ENCODE data around the gene MICAL3.

The MICAL3 gene

DNA sequence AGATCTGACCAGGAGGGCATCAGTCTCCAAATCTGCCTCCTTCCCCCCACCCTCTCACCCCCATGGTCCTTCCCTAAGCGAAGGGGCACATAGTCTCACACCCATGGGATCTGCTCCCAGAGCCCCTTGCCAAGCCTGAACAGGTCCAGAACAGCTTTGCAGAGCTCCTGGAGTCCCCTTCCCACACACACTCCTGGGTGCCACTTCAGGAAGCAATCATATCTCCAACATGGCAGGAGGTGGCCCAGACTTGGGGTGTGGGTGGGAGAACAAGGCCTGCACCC is 63.0 kb downstream of the MICAL3 start:
- Mint-ChIP-seq H3K4me3 (no peak overlapping the region), H3K4me1 (peaks cover 8% of the 10 kb centered on the region), H3K9me3 (no peaks in the 10 kb centered on the region), H3K36me3 (no peaks in the 10 kb centered on the region), H3K27ac (no peak overlapping the region), H3K27me3 (no peaks in the 10 kb centered on the region)

DNA sequence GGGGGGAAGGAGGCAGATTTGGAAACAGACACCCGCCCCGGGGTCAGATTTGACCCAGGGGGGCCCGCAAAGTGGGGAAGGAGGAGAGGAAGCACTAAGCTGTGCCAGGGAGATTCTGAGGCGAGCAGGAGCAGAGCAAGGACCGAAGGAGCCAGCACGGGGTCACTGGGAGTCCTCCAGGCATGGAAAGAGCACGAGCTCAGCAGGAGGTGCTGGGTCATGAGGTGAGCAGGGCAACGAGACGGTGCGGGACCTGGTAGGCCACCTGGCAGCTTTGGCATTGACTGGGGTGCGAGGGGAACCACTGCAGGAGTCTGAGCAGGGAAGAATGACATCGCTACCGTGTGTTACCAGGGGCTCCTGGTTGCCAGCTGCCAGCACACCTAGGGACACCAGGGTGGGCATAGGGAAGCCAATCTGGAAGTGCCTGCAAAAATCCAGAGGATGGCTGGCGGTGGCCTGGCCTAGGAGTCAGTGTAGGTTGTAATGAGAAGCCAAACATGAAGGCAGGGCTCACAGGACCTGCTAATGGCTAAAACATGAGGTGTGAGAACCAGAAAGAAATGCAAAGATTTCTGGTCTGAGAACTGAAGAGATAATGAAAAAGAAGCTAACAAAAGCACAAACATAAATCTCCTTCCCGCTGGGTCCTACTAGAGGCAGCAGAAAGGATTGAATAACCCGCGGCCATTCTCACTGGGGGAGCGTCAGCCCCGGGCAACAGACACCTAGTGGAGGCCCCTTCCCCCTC is 63.5 kb downstream of the MICAL3 start:
- Mint-ChIP-seq H3K36me3 (no peaks in the 10 kb centered on the region), H3K9me3 (no peaks in the 10 kb centered on the region), H3K4me3 (no peak overlapping the region), H3K27me3 (no peaks in the 10 kb centered on the region), H3K4me1 (peaks cover 3% of the 10 kb centered on the region), H3K27ac (no peak overlapping the region)

DNA sequence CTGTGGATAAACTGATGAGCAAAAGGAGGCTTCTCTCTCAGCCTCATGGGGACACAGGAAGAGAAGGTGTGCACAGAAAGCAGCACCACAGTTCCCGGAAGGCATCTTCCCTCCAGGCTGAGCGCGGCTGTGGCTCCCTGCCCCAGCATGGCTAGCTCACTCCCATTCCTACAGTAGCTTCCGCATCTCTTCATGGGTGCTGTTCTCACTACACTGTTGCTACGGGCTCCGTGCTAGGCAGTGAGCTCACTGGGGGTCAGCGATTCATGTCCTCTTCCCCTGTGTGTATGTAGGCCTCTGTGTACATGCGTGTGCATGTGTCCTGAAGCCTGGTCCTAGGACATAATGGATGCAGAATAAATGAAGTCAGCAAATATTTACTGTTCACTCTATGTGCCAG is 64.3 kb downstream of the MICAL3 start:
- Mint-ChIP-seq H3K4me1 (no peaks in the 10 kb centered on the region), H3K27me3 (no peaks in the 10 kb centered on the region), H3K27ac (no peak overlapping the region), H3K36me3 (no peaks in the 10 kb centered on the region), H3K4me3 (no peak overlapping the region), H3K9me3 (no peaks in the 10 kb centered on the region)

DNA sequence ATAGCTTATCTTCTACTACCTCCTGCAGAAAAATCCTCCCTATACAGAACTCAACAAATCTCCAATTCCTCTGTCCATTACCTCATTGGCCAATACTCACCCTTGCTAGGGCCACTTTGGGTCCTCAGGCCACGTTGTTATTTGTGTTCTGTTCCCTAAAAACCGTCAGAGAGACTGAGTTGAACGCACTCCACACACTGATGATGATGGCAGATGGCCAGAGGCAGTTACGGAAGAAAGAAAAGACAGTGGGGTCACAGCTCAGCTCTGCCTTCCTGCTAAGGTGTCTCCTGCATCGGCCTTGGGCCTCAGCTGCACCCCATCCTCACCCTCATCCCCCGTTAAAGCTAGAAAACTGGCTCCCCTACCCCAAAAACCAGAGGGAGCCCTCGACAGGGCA is 66.2 kb downstream of the MICAL3 start:
- H3K9me3 Mint-ChIP-seq, result no peaks in the 10 kb centered on the region
- H3K4me3 Mint-ChIP-seq, result no peak overlapping the region
- H3K36me3 Mint-ChIP-seq, result no peaks in the 10 kb centered on the region
- no peaks in the 10 kb centered on the region for H3K27me3 Mint-ChIP-seq
- H3K4me1 Mint-ChIP-seq, result no peaks in the 10 kb centered on the region
- H3K27ac Mint-ChIP-seq, result no peak overlapping the region

DNA sequence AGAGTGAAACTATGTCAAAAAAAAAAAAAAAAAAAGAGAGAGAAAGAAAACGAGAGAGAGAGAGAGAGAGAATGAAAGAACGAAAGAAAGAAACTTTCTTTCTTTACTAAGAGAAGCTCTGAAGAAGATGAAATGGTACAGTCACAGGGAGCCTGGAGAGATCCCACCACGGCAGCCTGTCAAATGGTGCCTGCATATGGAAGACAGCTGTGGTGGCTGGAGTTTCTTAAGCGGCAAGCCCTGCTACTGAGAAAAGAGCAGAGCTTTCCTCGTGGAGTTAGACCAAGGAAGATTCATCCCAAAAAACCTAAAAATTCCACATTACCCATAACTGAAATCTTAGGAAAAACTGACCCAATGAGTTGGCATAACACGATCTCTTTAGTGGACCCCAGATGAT is 66.7 kb downstream of the MICAL3 start:
- no peak overlapping the region for H3K4me3 Mint-ChIP-seq
- no peaks in the 10 kb centered on the region for H3K27me3 Mint-ChIP-seq
- no peaks in the 10 kb centered on the region for H3K36me3 Mint-ChIP-seq
- H3K4me1 Mint-ChIP-seq, result no peaks in the 10 kb centered on the region
- no peaks in the 10 kb centered on the region for H3K9me3 Mint-ChIP-seq
- no peak overlapping the region for H3K27ac Mint-ChIP-seq

DNA sequence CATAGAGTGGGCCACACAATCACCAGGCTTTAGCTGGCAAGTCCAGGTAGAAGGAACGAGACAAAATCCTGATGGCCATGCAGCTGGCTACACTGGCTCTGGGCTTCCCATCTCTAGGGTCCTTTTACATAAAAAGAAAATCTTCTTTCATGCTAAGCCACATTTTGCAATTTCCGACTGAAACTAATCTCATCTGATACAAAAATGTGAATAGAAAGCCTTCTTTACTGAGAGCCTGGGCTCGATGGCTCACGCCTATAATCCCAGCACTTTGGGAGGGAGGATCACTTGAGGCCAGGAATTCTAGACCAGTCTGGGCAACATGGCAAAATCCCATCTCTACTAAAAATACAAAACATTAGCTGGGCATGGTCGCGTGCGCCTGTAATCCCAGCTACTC is 67.2 kb downstream of the MICAL3 start:
- no peak overlapping the region for H3K27ac Mint-ChIP-seq
- no peaks in the 10 kb centered on the region for H3K36me3 Mint-ChIP-seq
- no peak overlapping the region for H3K4me3 Mint-ChIP-seq
- H3K4me1 Mint-ChIP-seq, result no peaks in the 10 kb centered on the region
- no peaks in the 10 kb centered on the region for H3K9me3 Mint-ChIP-seq
- H3K27me3 Mint-ChIP-seq, result no peaks in the 10 kb centered on the region

DNA sequence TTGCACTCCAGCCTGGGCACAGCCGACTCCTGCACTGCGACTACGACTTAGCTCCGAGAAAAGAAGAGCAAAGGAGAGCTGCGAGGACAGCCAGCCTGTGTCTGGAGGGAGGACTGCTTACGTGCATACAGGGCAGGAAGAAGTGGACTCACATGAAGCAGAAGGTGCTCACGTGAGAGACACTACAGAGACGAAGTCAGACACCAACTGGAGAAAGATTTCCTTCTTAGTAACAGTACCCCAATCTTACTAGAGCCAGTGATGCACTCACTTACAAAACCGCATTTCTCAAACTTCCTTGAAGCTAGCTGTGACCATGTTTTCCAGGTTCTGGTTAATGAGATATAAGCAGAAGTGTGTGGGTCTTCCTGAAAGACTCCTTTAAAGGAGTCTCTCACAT is 67.7 kb downstream of the MICAL3 start:
- Mint-ChIP-seq H3K27ac (no peak overlapping the region), H3K4me1 (no peaks in the 10 kb centered on the region), H3K27me3 (no peaks in the 10 kb centered on the region), H3K36me3 (no peaks in the 10 kb centered on the region), H3K4me3 (no peak overlapping the region), H3K9me3 (no peaks in the 10 kb centered on the region)

DNA sequence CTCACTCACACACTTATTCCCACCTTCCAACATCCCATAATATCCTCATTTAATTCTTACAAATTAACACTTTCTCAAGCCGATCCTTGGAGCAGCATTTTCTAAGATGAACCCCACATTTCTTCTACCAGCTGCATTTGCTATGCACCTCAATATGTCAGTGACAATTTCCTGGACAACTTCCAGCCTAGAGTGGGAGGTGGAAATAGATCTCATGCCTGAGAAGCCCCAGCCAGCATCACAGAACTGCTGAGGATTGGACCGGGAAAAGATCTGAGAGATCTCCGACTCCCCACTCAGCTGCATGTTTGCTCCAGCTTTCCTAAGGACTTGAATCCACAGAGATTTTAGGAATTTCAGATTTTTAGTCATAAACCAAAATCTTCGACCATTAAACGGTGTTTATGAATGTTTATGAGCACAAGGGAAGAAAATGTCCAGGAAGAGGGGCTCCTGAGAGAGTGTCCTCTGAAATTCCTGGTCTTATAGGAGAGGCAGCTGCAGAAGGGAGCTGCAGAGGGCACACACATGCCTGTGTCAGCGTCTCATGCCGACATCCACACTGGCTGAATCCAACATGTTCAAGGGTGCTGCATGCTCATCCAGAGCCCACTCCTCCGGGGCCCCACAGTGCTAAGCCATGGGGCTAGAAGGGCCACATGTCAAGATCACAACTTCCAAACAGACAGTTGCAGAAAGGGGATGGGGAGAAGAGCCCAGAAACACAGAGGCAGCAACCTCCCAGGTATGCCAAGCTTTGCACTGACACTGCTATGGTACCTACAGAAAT is 68.6 kb downstream of the MICAL3 start:
- Mint-ChIP-seq H3K27me3 (no peaks in the 10 kb centered on the region), H3K36me3 (no peaks in the 10 kb centered on the region), H3K4me1 (no peaks in the 10 kb centered on the region), H3K27ac (no peak overlapping the region), H3K4me3 (no peak overlapping the region), H3K9me3 (no peaks in the 10 kb centered on the region)

DNA sequence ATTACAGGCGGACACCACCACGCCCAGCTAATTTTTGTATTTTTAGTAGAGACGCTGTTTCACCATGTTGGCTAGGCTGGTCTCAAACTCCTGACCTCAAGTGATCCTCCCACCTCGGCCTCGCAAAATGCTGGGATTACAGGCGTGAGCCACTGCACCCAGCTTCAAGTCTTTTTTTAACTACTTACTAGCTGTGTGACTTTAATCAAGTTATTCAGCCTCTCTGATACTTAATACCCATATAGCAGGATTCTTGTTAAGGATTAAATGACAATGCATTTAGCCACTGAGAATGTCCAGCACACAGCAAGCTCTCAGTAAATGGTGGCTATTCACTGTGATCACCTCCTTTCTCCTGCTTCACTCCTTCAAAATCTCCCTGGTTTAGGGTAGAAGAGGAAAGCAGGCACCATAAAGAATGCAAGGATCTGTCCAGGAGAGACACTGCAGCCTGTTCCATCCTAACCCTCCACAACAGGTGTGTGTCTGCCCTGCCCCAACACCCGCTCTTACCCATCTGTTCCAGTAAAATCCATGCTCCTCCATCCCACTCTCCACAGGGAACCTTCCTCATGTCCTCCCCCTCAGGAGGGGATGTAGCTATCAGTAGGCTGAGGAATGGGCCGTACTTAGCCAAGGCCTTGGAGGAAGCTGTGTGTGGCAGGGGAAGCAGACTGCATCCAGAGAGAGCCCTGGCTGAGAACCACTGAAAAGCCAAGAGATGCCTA is 69.3 kb downstream of the MICAL3 start:
- H3K4me3 Mint-ChIP-seq, result no peak overlapping the region
- H3K4me1 Mint-ChIP-seq, result peaks cover under 1% of the 10 kb centered on the region
- no peaks in the 10 kb centered on the region for H3K9me3 Mint-ChIP-seq
- H3K27me3 Mint-ChIP-seq, result no peaks in the 10 kb centered on the region
- no peaks in the 10 kb centered on the region for H3K36me3 Mint-ChIP-seq
- no peak overlapping the region for H3K27ac Mint-ChIP-seq

DNA sequence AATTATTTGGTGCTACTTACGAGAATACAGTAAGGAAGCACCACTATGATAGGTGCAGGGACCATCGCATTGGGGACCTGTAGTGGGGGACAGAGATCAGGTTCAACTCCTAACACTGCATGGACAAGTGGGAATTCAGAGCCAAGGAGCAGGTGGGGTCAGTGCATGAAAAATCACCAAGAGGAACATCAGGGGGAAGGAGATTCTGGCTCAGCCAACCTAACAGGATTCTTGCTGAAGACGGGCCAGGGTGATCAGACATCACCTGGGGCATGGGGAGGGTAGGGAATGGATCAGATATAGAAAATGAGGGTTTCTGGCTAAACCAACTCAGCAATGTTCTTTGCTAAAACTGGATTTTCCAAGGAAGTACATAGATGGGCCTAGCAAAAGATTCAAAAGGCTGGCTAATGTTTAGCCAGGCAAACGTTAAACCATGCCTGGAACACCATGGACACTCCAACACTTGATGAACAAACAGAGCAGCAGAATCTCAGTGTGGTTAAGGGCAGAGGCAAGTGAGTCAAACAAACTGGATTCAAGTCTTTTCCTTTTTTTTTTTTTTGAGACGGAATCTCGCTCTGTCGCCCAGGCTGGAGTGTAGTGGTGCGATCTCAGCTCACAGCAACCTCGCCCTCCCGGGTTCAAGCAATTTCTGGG is 70.0 kb downstream of the MICAL3 start:
- Mint-ChIP-seq H3K4me3 (no peak overlapping the region), H3K27ac (no peak overlapping the region), H3K9me3 (no peaks in the 10 kb centered on the region), H3K4me1 (peaks cover 7% of the 10 kb centered on the region), H3K36me3 (no peaks in the 10 kb centered on the region), H3K27me3 (no peaks in the 10 kb centered on the region)

DNA sequence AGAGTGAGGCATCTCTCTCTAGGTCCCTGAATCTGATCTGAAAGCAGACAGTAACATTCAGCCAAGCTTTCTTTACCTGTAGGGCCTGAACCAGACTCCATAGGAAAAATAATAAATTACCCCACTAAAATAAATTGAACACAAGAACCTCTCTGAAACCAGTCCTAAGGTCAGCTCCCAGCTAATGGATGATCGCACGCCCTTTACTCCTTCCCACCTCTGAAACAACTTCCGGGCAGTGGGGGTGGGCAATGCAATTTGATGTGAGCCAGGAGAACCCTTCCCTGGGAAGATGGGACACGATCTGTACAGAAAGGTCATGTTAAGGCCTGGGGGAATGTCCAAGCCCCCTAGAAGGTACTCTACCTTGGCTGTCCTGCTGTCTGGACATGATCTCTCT is 71.2 kb downstream of the MICAL3 start:
- Mint-ChIP-seq H3K27ac (no peak overlapping the region), H3K4me3 (no peak overlapping the region), H3K36me3 (no peaks in the 10 kb centered on the region), H3K27me3 (no peaks in the 10 kb centered on the region), H3K4me1 (peaks cover 8% of the 10 kb centered on the region), H3K9me3 (no peaks in the 10 kb centered on the region)

DNA sequence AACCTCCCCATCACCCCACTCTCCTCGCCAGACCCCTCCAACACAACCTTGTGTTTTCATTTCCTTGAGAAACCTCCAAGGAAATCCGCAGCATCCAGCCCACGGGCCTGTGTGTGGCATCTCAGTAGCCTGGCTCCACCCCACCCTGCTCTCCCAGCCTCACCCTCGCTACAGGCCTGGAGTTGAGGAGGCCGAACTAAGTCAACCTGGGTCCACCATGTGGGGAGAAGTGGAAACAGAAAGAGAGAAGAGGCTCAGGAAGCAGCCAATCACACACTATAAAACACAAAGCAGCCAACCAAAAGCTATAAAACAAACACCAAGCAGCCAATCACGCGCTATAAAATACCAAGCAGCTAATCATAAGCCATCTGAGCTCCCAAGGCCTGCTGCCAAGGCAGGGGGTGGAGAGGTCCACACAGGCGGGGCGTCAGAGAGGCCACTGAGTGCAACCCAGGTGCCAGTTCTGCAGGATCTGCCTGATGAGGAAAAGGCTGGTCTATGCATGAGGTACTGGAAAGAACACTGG is 72.0 kb downstream of the MICAL3 start:
- H3K9me3 Mint-ChIP-seq, result no peaks in the 10 kb centered on the region
- no peaks in the 10 kb centered on the region for H3K36me3 Mint-ChIP-seq
- H3K4me1 Mint-ChIP-seq, result peaks cover 8% of the 10 kb centered on the region
- H3K27me3 Mint-ChIP-seq, result no peaks in the 10 kb centered on the region
- H3K27ac Mint-ChIP-seq, result no peak overlapping the region
- H3K4me3 Mint-ChIP-seq, result no peak overlapping the region

DNA sequence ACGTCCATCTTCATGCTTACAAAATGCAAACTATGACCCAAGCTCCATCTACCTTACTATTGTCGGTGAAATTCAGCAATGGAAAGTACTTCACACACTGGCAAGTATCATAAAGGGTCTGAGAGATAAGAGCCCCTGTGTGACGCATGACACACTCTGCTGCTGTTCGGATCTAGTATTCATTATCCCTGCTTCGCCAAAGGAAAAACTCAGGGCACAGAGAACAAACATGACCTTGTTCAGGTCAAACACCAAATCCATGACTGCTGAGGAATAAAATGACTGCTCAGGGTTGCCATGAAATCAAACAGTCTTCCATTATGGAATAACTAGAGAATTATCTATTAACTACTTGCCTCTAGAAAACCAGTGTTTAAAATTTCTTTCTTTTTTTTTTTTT is 73.0 kb downstream of the MICAL3 start:
- peaks cover 8% of the 10 kb centered on the region for H3K4me1 Mint-ChIP-seq
- H3K27me3 Mint-ChIP-seq, result no peaks in the 10 kb centered on the region
- no peak overlapping the region for H3K4me3 Mint-ChIP-seq
- H3K36me3 Mint-ChIP-seq, result no peaks in the 10 kb centered on the region
- no peak overlapping the region for H3K27ac Mint-ChIP-seq
- H3K9me3 Mint-ChIP-seq, result no peaks in the 10 kb centered on the region

DNA sequence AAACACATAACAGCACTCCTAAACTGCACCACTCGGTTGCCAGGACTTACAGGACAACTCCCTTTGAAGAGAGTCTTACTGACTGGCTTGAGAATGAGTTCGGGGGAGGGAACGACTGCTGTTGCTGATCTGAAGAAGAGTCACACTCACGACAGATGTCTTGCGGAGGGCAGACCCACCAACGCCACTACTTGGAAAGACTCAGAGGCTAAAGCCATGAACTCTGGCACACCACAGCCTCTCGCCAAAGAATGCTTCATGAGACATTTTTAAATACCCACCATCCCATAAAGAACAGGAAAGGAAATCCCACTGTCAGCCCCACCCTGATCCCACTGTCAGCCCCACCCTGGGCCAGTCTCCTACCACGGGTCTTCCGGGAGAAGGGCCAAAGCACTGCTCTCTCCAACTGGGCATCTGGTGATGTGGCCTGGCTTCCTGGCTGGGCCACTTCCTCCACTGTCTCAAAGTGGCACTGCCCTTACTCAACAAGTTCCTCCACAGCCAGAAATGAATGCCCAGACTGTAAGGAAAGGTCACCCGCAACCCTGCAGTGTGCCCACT is 73.6 kb downstream of the MICAL3 start:
- no peak overlapping the region for H3K4me3 Mint-ChIP-seq
- H3K9me3 Mint-ChIP-seq, result no peaks in the 10 kb centered on the region
- H3K36me3 Mint-ChIP-seq, result no peaks in the 10 kb centered on the region
- no peaks in the 10 kb centered on the region for H3K27me3 Mint-ChIP-seq
- peaks cover 8% of the 10 kb centered on the region for H3K4me1 Mint-ChIP-seq
- no peak overlapping the region for H3K27ac Mint-ChIP-seq

DNA sequence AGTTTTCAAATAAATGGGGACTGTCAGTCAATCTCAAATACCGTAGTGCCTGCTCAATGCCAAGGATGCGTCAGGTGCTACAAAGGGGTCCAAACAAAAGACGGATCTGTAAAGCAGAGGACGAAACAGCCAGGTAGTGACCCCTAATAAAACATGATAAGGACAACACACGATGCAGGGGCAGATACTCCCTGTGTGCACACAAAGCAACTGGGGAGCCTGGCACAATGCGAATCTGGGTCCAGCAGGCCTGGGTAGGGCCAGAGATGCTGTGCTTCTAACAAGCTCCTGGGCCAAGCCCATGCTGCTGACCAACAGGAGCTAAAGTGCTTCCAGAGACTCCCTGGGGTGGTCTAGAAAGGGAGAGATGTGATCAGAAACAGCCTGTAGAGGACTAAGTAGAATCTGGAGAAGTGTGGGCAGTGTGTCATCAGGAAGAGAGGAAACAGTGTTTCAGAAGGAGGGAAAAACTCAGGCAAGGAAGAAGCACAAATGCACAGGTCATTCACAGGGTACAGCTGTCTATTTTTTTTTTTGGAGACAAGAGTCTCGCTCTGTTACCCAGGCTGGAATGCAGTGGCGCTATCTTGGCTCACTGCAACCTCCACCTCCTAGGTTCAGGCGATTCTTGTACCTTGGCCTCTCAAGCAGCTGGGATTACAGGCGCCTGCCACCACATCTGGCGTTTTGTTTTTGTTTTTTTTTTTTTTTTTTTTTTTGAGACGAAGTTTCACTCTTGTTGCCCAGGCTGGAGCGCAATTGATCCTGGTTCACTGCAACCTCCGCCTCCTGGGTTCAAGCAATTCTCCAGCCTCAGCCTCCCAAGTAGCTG is 74.5 kb downstream of the MICAL3 start:
- Mint-ChIP-seq H3K27ac (no peak overlapping the region), H3K4me1 (peaks cover 14% of the 10 kb centered on the region), H3K4me3 (no peak overlapping the region), H3K27me3 (no peaks in the 10 kb centered on the region), H3K9me3 (no peaks in the 10 kb centered on the region), H3K36me3 (no peaks in the 10 kb centered on the region)
